ENCODE data around the gene KCNMB3.

DNA sequence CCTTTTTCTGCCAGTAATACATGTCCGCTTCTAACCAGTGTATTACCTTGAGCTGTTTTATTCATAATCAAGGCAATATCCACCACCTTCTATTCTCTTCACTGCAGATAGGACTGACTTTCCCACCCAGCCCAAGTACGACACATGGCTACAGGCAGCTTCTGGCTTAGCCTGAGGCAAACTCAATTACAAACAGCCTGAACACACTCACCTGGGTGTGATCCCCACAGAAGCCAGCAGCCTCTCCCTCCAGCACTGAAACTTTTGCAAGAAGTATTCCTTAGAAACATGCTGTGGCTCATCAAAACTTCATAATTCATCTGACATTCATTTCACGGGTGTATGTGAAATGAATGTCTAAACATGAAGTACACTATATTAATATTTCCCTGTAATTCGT, 13.5 kb upstream of the KCNMB3 start:
- no peak for TF ChIP-seq POLR2A (IDR thresholded peaks at IDR 0.05)
- TF ChIP-seq, protein P1, sequence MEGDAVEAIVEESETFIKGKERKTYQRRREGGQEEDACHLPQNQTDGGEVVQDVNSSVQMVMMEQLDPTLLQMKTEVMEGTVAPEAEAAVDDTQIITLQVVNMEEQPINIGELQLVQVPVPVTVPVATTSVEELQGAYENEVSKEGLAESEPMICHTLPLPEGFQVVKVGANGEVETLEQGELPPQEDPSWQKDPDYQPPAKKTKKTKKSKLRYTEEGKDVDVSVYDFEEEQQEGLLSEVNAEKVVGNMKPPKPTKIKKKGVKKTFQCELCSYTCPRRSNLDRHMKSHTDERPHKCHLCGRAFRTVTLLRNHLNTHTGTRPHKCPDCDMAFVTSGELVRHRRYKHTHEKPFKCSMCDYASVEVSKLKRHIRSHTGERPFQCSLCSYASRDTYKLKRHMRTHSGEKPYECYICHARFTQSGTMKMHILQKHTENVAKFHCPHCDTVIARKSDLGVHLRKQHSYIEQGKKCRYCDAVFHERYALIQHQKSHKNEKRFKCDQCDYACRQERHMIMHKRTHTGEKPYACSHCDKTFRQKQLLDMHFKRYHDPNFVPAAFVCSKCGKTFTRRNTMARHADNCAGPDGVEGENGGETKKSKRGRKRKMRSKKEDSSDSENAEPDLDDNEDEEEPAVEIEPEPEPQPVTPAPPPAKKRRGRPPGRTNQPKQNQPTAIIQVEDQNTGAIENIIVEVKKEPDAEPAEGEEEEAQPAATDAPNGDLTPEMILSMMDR (IDR thresholded peaks at IDR 0.05), result no peak
